Astrocyte (in vitro differentiated cells and primary cell): ENCODE measurements around the gene TMED4.

Source experiments
- CTCF ChIP-seq: IDR thresholded peaks from 2 replicates; pipeline ENCODE4 v1.5.1; 2011; ENCODE audit warnings: low read depth, mild to moderate bottlenecking, inconsistent platforms, low read length, moderate library complexity; ENCODE audit not compliant: insufficient read depth
- EZH2 ChIP-seq: IDR thresholded peaks from 2 replicates; pipeline ENCODE4 v1.6.1; 2012; ENCODE audit warnings: mild to moderate bottlenecking, low read length, inconsistent platforms; ENCODE audit not compliant: insufficient read depth

- TF ChIP-seq CTCF (no peak), EZH2 (no peak)
Measured at GRCh38 chr7:44567884-44568283, 14.1 kb downstream of the TMED4 start.
